ENCODE measurements around the gene COQ10B.

The COQ10B gene

DNA sequence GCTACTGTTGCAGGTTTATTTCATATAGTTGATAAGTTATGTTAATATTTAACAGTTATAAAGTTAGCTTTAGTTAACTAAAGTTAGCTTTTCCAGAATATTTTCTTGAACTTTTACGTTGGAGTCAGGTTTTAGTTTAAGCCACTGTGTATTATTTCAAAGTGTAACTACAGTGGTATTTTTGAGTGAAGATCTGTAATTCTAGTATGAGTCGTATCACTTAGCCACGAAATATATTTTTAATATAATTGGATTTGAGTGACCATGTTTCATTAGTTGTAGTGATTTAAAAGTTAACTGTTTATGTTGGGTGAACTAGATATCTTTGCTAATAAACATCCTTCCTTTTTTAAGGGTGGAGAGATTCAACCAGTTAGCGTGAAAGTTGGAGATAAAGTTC is 49.3 kb downstream of the COQ10B start:
- no peak for FAIRE-seq

DNA sequence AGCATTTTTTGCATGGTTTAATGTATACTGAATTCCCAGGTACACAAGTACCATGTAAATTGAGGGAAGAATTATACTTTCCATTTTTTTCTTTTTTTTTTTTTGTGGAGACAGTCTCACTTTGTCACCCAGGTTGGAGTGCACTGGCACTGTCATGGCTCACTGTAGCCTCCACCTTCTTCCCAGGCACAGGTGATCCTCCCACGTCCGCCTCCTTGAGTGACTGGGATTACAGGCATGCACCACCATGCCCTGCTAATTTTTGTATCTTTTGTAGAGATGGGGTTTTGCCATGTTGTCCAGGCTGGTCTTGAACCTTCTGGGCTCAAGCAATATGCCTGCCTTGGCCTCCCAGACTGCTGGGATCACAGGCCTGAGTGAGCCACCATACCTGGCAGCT is 50.6 kb downstream of the COQ10B start:
- FAIRE-seq, result no peak

GRCh38 chr2:197504512-197504911 is 51.2 kb downstream of the COQ10B start:
- no peak for FAIRE-seq

DNA sequence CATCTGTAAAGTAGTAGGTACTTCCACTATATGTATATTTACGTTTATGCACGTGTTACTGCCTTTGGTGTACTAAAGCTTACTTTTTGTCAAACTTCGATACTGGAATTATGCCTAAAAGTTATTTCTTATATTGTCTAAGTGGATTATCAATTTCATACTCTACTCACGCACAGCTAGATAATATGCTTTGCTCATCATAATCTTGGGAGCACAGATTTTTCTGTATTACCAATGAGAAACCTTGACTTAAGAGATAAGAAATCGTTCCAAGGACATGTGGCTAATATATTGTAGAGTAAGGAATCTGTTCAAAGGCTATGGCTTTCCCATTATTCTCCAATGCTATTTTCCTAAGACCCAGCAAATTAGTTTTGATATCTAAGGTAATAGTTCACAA is 53.3 kb downstream of the COQ10B start:
- no peak for FAIRE-seq

GRCh38 chr2:197513915-197514314 is 60.6 kb downstream of the COQ10B start:
- FAIRE-seq, result no peak

DNA sequence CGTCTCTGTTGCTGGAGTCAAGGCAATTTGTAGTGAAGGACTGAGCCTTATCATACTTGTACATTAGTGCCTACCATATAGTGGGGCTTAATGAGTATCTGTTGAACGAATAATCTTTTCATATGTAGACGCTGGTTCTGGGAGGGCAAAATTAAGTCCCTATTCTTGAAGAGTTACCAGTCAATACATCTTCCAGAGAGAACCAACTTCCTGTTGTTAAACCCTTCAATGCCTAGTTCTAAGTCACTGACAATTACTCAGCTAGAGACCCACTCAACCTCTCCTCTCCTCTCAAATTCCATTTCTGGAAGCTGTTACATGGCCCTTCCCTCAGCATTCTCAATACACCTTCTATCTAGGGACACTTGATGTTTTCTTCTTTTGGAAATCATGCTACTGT is 61.4 kb downstream of the COQ10B start:
- no peak for FAIRE-seq

DNA sequence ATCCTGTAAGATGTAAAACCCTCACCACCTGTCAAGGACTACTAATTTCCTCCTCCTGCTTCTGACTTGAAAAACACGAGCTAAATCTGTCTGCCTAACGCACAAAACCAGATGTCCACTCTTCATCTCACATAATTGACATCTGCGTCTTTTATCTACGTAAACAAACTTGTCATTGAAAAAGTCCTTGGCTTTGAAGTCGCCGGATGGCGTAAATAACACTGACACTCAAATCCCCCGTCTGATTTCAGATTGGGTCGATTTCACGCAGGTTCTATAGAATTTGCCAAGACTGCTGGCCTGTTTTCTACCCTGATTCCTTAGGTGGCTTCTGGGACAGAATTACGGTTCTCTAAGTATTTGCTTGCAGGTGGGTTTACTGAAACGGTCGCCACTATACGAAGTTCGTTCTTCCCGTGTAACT is 62.0 kb downstream of the COQ10B start:
- no peak for FAIRE-seq

DNA sequence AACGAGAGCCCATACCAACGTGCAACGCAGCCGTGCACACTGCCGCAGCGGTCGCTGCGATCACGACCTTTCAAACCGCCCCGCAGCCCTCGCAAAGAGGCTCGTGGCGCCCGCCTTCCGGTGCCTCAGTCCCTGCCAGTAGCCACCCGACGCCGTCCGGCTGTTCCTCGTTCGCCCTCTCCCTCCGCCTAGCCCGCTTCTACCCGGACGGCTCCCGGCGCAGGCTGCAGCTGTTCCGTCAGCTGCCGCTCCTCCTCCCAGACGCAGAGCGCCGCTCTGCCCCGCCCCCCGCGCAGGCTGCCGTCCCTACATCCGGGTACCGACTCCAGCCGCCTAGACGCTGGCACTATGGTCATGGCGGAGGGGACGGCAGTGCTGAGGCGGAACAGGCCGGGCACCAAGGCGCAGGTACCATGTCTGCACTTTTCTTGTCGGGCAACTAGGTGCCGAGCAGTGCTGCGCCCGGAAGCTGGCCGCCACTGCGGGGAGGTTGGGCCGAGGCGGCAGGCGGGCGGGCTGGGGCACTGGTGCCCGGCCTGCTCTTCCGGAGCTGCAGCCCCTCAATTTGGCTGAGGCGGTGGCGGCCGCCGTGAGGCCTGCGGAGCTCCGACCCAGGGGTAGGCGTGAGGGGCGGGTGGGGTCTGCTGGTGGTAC is 62.5 kb downstream of the COQ10B start, which contains the start of gene MOB4:
Gene MOB4, plus strand, starts transcription at position 328 of the 654 bp plus-strand sequence. Its CDS starts 21 bp downstream, at position 349.
- FAIRE-seq, result no peak

GRCh38 chr2:197516393-197516761 is 63.0 kb downstream of the COQ10B start:
- no peak for FAIRE-seq

- FAIRE-seq, result no peak
These were observed 63.8 kb downstream of the COQ10B start for GRCh38 chr2:197517150-197517549.
